SK-N-SH (cell line): ENCODE measurements around the gene ATP5PB. TPM values are rescaled to one million over a fixed set of nuclear protein-coding genes. Genes with fewer than 3 reads are reported as not detected.
A peak's percentile ranks its signal among the peaks of the same experiment; 100 is the strongest.

Experiments used
- CTCF ChIA-PET: fragments of 300-600, 350-600 bp; formaldehyde crosslinking; extraction: SDS; loops from one replicate; lab custom pipeline; 2021; lab: Yijun Ruan, JAX
- POLR2A ChIA-PET: fragments of 350-600 bp; sonication (Branson Sonifier 250); formaldehyde crosslinking; extraction: SDS; loops from one replicate; lab custom pipeline; 2020; ENCODE audit warnings: antibody characterized with exemption, inconsistent platforms; lab: Yijun Ruan, JAX
- DNase-seq: peaks from one replicate; pipeline ENCODE4 v3.0.0; 2012
- H2AFZ ChIP-seq: fragments of 200-600 bp; sonication (generic); 2 replicates; pipeline ENCODE4 v1.8.1; 2016; ENCODE audit warnings: antibody characterized with exemption, mild to moderate bottlenecking, low read depth
- H3F3A ChIP-seq: fragments of 200-600 bp; sonication (generic); replicated peaks from 2 replicates; pipeline ENCODE3; 2016; ENCODE audit warnings: antibody characterized with exemption, mild to moderate bottlenecking; ENCODE audit not compliant: insufficient read depth
- H3K27ac ChIP-seq, 2 experiments: fragments of 200-500 bp in 1 of 2; fragments of 200-600 bp in 1 of 2; sonication (Bioruptor generic) in 1 of 2; sonication (generic), shearing (Covaris generic) in 1 of 2; 2 replicates each; pipeline versions ENCODE4 v1.5.1 to v1.6.1; 2014 to 2016; ENCODE audit warnings: low read depth in 2 of 2, inconsistent platforms in 1 of 2, low read length in 1 of 2, mild to moderate bottlenecking in 1 of 2, mixed read lengths in 1 of 2
- H3K27me3 ChIP-seq: fragments of 200-600 bp; sonication (generic), shearing (Covaris generic); 2 replicates; pipeline ENCODE4 v1.6.1; 2016; ENCODE audit warnings: mixed run types; ENCODE audit not compliant: insufficient read depth
- H3K36me3 ChIP-seq, 2 experiments: fragments of 200-500 bp in 1 of 2; fragments of 200-600 bp in 1 of 2; sonication (Bioruptor generic) in 1 of 2; sonication (generic) in 1 of 2; replicated peaks in 1 of 2; 2 replicates each; pipeline versions ENCODE3 to v1.5.1; 2014 to 2016; ENCODE audit warnings: low read length in 1 of 2, mild to moderate bottlenecking in 1 of 2; ENCODE audit not compliant: insufficient read depth in 2 of 2, control insufficient read depth in 1 of 2
- H3K4me1 ChIP-seq, 2 experiments: fragments of 200-500 bp in 1 of 2; fragments of 200-600 bp in 1 of 2; sonication (Bioruptor generic) in 1 of 2; sonication (generic), shearing (Covaris generic) in 1 of 2; 2 replicates each; pipeline versions ENCODE4 v1.5.1 to v1.6.1; 2014 to 2016; ENCODE audit warnings: low read depth in 1 of 2, low read length in 1 of 2, mixed run types in 1 of 2; ENCODE audit not compliant: insufficient read depth in 2 of 2, control insufficient read depth in 1 of 2
- H3K4me2 ChIP-seq: fragments of 200-600 bp; sonication (generic), shearing (Covaris generic); 2 replicates; pipeline ENCODE4 v1.6.1; 2017; ENCODE audit warnings: mixed run types
- H3K4me3 ChIP-seq, 2 experiments: fragments of 200-500 bp in 1 of 2; fragments of 200-600 bp in 1 of 2; sonication (Bioruptor generic) in 1 of 2; sonication (generic), shearing (Covaris generic) in 1 of 2; 2 replicates each; pipeline versions ENCODE4 v1.5.1 to v1.8.1; 2014 to 2016; ENCODE audit warnings: low read depth in 2 of 2, inconsistent platforms in 1 of 2, low read length in 1 of 2, mild to moderate bottlenecking in 1 of 2, mixed read lengths in 1 of 2, moderate library complexity in 1 of 2
- H3K79me2 ChIP-seq: fragments of 200-600 bp; sonication (generic); 2 replicates; pipeline ENCODE4 v1.8.1; 2017; ENCODE audit warnings: mild to moderate bottlenecking; ENCODE audit not compliant: insufficient read depth
- H3K9ac ChIP-seq: fragments of 200-600 bp; sonication (generic); 2 replicates; pipeline ENCODE4 v1.6.1; 2017; ENCODE audit warnings: mixed run types
- H3K9me2 ChIP-seq: fragments of 200-600 bp; sonication (generic); 2 replicates; pipeline ENCODE4 v1.6.1; 2017; ENCODE audit warnings: mixed run types
- H3K9me3 ChIP-seq: fragments of 200-600 bp; sonication (generic); 2 replicates; pipeline ENCODE4 v1.6.1; 2017; ENCODE audit warnings: mixed run types, mild to moderate bottlenecking, moderate library complexity
- H4K20me1 ChIP-seq: fragments of 200-600 bp; sonication (generic); 2 replicates; pipeline ENCODE4 v1.6.1; 2017; ENCODE audit warnings: mild to moderate bottlenecking, mixed run types; ENCODE audit not compliant: insufficient read depth
- CHD2 ChIP-seq: fragments of 150-350 bp; IDR thresholded peaks from 2 replicates; pipeline ENCODE4 v1.6.1; 2018; ENCODE audit warnings: low read length; ENCODE audit not compliant: partially characterized antibody
- CTCF ChIP-seq: fragments of 200-600 bp; sonication (generic); IDR thresholded peaks from 2 replicates; pipeline ENCODE4 v1.6.1; 2017; ENCODE audit warnings: antibody characterized with exemption, mild to moderate bottlenecking, moderate library complexity
- ELF1 ChIP-seq: IDR thresholded peaks from 2 replicates; pipeline ENCODE4 v1.4.0; 2012
- EP300 ChIP-seq, 2 experiments: IDR thresholded peaks; 2 replicates each; pipeline versions ENCODE4 v1.4.0 to v1.6.1; 2012; ENCODE audit warnings: borderline replicate concordance in 1 of 2, low read depth in 1 of 2, low read length in 1 of 2
- FOSL2 ChIP-seq: IDR thresholded peaks from 2 replicates; pipeline ENCODE4 v1.4.0; 2012; ENCODE audit warnings: low read depth, mild to moderate bottlenecking, moderate library complexity, borderline replicate concordance
- FOXJ3 ChIP-seq: sonication (generic); formaldehyde crosslinking; IDR thresholded peaks from 2 replicates; pipeline ENCODE4 v1.5.1; 2020; ENCODE audit warnings: mild to moderate bottlenecking, missing genetic modification reagents
- FOXM1 ChIP-seq: IDR thresholded peaks from 2 replicates; pipeline ENCODE4 v1.4.0; 2012; ENCODE audit warnings: low read depth, mild to moderate bottlenecking
- MEF2A ChIP-seq: IDR thresholded peaks from 2 replicates; pipeline ENCODE4 v1.4.0; 2012; ENCODE audit warnings: low read depth, borderline replicate concordance
- MXI1 ChIP-seq: IDR thresholded peaks from 2 replicates; pipeline ENCODE4 v1.6.1; 2012; ENCODE audit warnings: mild to moderate bottlenecking, low read depth, low read length, improper control_type of control experiment
- POLR2AphosphoS5 ChIP-seq: IDR thresholded peaks from 2 replicates; pipeline ENCODE4 v1.6.1; 2012; ENCODE audit warnings: low read depth, low read length
- RAD21 ChIP-seq: IDR thresholded peaks from 2 replicates; pipeline ENCODE4 v1.6.1; 2012; ENCODE audit warnings: mild to moderate bottlenecking, low read length
- RCOR1 ChIP-seq: fragments of 150-350 bp; IDR thresholded peaks from 2 replicates; pipeline ENCODE4 v1.6.1; 2017; ENCODE audit warnings: antibody characterized with exemption, low read length
- REST ChIP-seq: IDR thresholded peaks from 2 replicates; pipeline ENCODE4 v1.6.1; 2012; ENCODE audit warnings: mild to moderate bottlenecking, low read depth, low read length, moderate library complexity
- RFX5 ChIP-seq: IDR thresholded peaks from 2 replicates; pipeline ENCODE4 v1.6.1; 2012; ENCODE audit warnings: mild to moderate bottlenecking, improper control_type of control experiment, low read length
- RXRA ChIP-seq: IDR thresholded peaks from 2 replicates; pipeline ENCODE4 v1.4.0; 2012; ENCODE audit warnings: low read depth, mild to moderate bottlenecking, borderline replicate concordance
- SIN3A ChIP-seq: IDR thresholded peaks from 2 replicates; pipeline ENCODE4 v1.6.1; 2012; ENCODE audit warnings: low read depth, mild to moderate bottlenecking, low read length, moderate library complexity, borderline replicate concordance
- SMC3 ChIP-seq: IDR thresholded peaks from 2 replicates; pipeline ENCODE4 v1.6.1; 2012; ENCODE audit warnings: low read depth, low read length, improper control_type of control experiment
- TAF1 ChIP-seq: IDR thresholded peaks from 2 replicates; pipeline ENCODE4 v1.6.1; 2012; ENCODE audit warnings: low read depth, mild to moderate bottlenecking, low read length, moderate library complexity, borderline replicate concordance
- TCF12 ChIP-seq: IDR thresholded peaks from 2 replicates; pipeline ENCODE4 v1.4.0; 2012
- TEAD4 ChIP-seq: IDR thresholded peaks from 2 replicates; pipeline ENCODE4 v1.4.0; 2012; ENCODE audit warnings: mild to moderate bottlenecking, borderline replicate concordance; ENCODE audit not compliant: insufficient read depth
- WGBS: methylation state at CpG from one replicate; pipeline ENCODE4 v1.1.6; 2017; ENCODE audit warnings: low lambda C conversion rate; 5-methylcytosine and 5-hydroxymethylcytosine counted together
- polyA plus RNA-seq, 3 experiments: library from polyadenylated mRNA; depleted of rRNA; stranded (reverse); fragments of >200 nt; gene quantifications; 2 replicates each; pipeline ENCODE4 v1.2.3, GENCODE V29; 2012
- TF ChIP-seq, protein P1 (sequence below): IDR thresholded peaks from 2 replicates; pipeline ENCODE4; 2012
- TF ChIP-seq, protein P2 (sequence below): IDR thresholded peaks from 2 replicates; pipeline ENCODE4 v1.4.0; 2012; ENCODE audit warnings: low read depth, borderline replicate concordance

Gene ATP5PB
- polyA plus RNA-seq, 1 of the 3 experiments (the other 2 are of a cell fraction): 177 TPM

- TF ChIP-seq FOXM1 (no peak), REST (no peak), CTCF (no peak), RXRA (no peak), ELF1 (no peak), FOSL2 (no peak), POLR2AphosphoS5 (no peak), EP300 (IDR thresholded peaks at IDR 0.05; ENCODE audit: borderline replicate concordance in 1 of 2, low read depth in 1 of 2, low read length in 1 of 2) (no peak)
- TF ChIP-seq, all 33 proteins: peak for 0
Observed at GRCh38 chr1:111461765-111462164, 12.5 kb downstream of the ATP5PB start (continued).

GRCh38 chr1:111462370-111463028, 13.2 kb downstream of the ATP5PB start:
- no peaks in the 10 kb centered on the region for H4K20me1 ChIP-seq
- no peaks in the 10 kb centered on the region for H3K9me3 ChIP-seq
- ChIA-PET CTCF (interaction anchor here (1.2 to 2.1 kb wide), 3 partner anchors 9 to 46 kb away, joined by 3 to 7 read pairs (median 5); no protein-coding TSS in a partner anchor), POLR2A (no interaction called here)
- peaks cover 50 to 63% of the 10 kb centered on the region in 2 experiments for H3K36me3 ChIP-seq
- H3K27me3 ChIP-seq: no peaks in the 10 kb centered on the region
- peaks cover 0 to 8% of the 10 kb centered on the region in 2 experiments; a peak in 1 of 4 replicates for H3K4me1 ChIP-seq
- peaks cover 14% of the 10 kb centered on the region for H3F3A ChIP-seq
- H3K27ac ChIP-seq: 0 out of 4 replicates have a peak overlapping the region, but pooled peaks of 1 of the 2 experiments have one; percentile 4
- no peaks in the 10 kb centered on the region for H3K79me2 ChIP-seq
- no peak overlapping the region for H2AFZ ChIP-seq
- H3K4me3 ChIP-seq: no peak overlapping the region
- H3K9me2 ChIP-seq: no peaks in the 10 kb centered on the region
- DNase-seq: no peak
- 93% methylated on average over 4 of the region's 4 CpGs for WGBS
- TF ChIP-seq FOXJ3 (CRISPR knock-in tag) (no peak), FOSL2 (no peak), MXI1 (no peak), CHD2 (no peak), TEAD4 (no peak), RFX5 (no peak), RXRA (no peak), ELF1 (no peak), FOXM1 (no peak), RAD21 (no peak), SIN3A (no peak), TAF1 (no peak), POLR2AphosphoS5 (no peak), TCF12 (no peak), MEF2A (no peak), SMC3 (no peak), RCOR1 (no peak)
- TF ChIP-seq, protein P1, sequence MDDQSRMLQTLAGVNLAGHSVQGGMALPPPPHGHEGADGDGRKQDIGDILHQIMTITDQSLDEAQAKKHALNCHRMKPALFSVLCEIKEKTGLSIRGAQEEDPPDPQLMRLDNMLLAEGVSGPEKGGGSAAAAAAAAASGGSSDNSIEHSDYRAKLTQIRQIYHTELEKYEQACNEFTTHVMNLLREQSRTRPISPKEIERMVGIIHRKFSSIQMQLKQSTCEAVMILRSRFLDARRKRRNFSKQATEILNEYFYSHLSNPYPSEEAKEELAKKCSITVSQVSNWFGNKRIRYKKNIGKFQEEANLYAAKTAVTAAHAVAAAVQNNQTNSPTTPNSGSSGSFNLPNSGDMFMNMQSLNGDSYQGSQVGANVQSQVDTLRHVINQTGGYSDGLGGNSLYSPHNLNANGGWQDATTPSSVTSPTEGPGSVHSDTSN: no peak
- TF ChIP-seq, protein P2, sequence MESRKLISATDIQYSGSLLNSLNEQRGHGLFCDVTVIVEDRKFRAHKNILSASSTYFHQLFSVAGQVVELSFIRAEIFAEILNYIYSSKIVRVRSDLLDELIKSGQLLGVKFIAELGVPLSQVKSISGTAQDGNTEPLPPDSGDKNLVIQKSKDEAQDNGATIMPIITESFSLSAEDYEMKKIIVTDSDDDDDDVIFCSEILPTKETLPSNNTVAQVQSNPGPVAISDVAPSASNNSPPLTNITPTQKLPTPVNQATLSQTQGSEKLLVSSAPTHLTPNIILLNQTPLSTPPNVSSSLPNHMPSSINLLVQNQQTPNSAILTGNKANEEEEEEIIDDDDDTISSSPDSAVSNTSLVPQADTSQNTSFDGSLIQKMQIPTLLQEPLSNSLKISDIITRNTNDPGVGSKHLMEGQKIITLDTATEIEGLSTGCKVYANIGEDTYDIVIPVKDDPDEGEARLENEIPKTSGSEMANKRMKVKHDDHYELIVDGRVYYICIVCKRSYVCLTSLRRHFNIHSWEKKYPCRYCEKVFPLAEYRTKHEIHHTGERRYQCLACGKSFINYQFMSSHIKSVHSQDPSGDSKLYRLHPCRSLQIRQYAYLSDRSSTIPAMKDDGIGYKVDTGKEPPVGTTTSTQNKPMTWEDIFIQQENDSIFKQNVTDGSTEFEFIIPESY: no peak
- TF ChIP-seq, all 33 proteins: peak for 0
- no peak overlapping the region for H3K9ac ChIP-seq
- H3K4me2 ChIP-seq: no peak overlapping the region
